Measurements from ENCODE around the gene PROK1. TPM values are rescaled to one million over a fixed set of nuclear protein-coding genes. Genes with fewer than 3 reads are reported as not detected.
A peak's percentile ranks its signal among the peaks of the same experiment; 100 is the strongest.

The PROK1 gene
- total RNA-seq, 1 donor from 2014 or later, result not detected

DNA sequence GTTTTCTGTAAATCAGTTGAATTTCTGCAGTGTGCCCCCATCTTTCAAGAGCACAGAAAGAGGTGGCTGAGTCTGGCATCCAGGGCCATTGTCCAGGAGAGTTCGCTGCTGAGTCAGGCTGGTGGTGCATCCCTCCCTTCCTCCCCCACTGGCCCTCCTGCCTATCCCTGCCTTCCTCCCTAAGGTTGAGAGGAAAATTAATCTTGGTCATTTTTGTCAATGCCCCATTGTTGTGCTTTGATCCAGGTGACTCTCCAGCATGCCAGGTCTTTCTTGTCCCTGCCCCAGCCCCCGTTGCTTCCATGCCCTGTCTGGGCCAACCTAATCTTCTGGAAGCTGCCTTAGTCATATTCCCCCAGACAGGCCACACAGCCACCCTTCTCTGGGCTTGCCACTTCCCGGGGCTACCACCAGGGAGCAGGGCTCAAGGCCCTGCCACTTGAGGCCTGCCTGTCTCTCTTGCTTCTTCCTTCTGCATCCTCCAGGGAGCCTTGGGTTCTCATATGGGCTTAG, 26.6 kb downstream of the PROK1 start:
- Mint-ChIP-seq H3K27ac (ENCODE audit: unreplicated experiment) (no peak overlapping the region), H3K27me3 (ENCODE audit: low read depth, unreplicated experiment) (peaks cover 35% of the 10 kb centered on the region), H3K9me3 (ENCODE audit: unreplicated experiment) (no peaks in the 10 kb centered on the region), H3K36me3 (ENCODE audit: low read depth, unreplicated experiment) (peaks cover 2% of the 10 kb centered on the region), H3K4me3 (ENCODE audit: unreplicated experiment) (no peak overlapping the region), H3K4me1 (ENCODE audit: low read depth, unreplicated experiment) (peaks cover 19% of the 10 kb centered on the region)
- no peak overlapping the region for H3K4me3 ChIP-seq (ENCODE audit: insufficient read depth, low read depth, low read length)
- H3K4me2 ChIP-seq (ENCODE audit: low read length), result peak overlapping the region; percentile 20
- no peak for DNase-seq (ENCODE audit: low read depth)
- peaks cover 9% of the 10 kb centered on the region for H3K4me1 ChIP-seq (ENCODE audit: insufficient read depth, low read length)
- no peak for FAIRE-seq
- no peaks in the 10 kb centered on the region for H4K20me1 ChIP-seq (ENCODE audit: insufficient read depth, low read length)
- H3K9ac ChIP-seq (ENCODE audit: low read length), result no peak overlapping the region
- peaks cover 12% of the 10 kb centered on the region for H3K27me3 ChIP-seq (ENCODE audit: insufficient read depth, low read length)
- no peaks in the 10 kb centered on the region for H3K79me2 ChIP-seq (ENCODE audit: insufficient read depth, low read length)
- H3K9me3 ChIP-seq (ENCODE audit: insufficient read depth, low read depth, low read length), result no peaks in the 10 kb centered on the region
- H3K36me3 ChIP-seq (ENCODE audit: insufficient read depth, low read length), result no peaks in the 10 kb centered on the region
- TF ChIP-seq EZH2 (IDR thresholded peaks at IDR 0.05; ENCODE audit: insufficient read depth, low read length) (no peak), CTCF (IDR thresholded peaks at IDR 0.05; ENCODE audit: insufficient read depth, low read depth, low read length) (no peak)
- no peak overlapping the region for H3K27ac ChIP-seq (ENCODE audit: low read depth, low read length)
- H2AFZ ChIP-seq (ENCODE audit: low read depth, low read length), result no peak overlapping the region

DNA sequence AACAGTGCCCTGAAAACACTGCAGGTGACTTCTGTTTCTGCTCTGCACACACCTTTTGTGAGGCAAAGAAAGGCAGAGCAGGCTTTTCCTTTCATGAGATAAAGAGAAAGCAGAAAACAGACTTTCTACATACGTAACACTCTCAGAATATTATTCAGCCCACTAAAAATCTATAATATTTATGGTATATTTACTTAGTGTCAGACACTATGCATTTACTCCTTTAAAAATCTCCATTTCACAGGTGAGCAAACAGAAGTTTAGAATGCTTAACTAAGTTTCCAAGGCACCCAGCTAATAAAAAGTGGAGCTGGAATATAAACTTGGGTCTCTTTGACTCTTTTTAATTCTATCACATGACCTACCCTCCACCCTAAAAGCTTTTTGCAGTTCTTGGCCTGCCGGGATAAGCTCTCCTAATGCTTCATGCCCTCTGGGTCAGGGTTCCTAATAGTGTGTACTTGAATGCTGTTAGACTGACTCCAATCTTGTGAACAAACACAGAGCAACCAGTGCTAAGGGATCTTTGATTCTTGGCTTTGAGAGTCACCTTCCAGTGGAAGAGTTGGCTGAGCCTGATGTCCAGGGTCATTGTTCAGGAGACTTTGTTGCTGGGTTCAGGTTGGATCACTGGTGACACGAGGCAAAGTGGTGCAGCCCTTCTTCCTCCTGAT, 27.2 kb downstream of the PROK1 start:
- no peaks in the 10 kb centered on the region for H3K36me3 ChIP-seq (ENCODE audit: insufficient read depth, low read length)
- H3K27me3 ChIP-seq (ENCODE audit: insufficient read depth, low read length), result peaks cover 11% of the 10 kb centered on the region
- Mint-ChIP-seq H3K4me1 (ENCODE audit: low read depth, unreplicated experiment) (peaks cover 19% of the 10 kb centered on the region), H3K4me3 (ENCODE audit: unreplicated experiment) (no peak overlapping the region), H3K27ac (ENCODE audit: unreplicated experiment) (no peak overlapping the region), H3K27me3 (ENCODE audit: low read depth, unreplicated experiment) (peaks cover 35% of the 10 kb centered on the region), H3K36me3 (ENCODE audit: low read depth, unreplicated experiment) (peaks cover 2% of the 10 kb centered on the region), H3K9me3 (ENCODE audit: unreplicated experiment) (no peaks in the 10 kb centered on the region)
- FAIRE-seq, result no peak
- H4K20me1 ChIP-seq (ENCODE audit: insufficient read depth, low read length), result no peaks in the 10 kb centered on the region
- no peak for TF ChIP-seq CTCF (IDR thresholded peaks at IDR 0.05; ENCODE audit: insufficient read depth, low read depth, low read length)
- no peak for TF ChIP-seq EZH2 (IDR thresholded peaks at IDR 0.05; ENCODE audit: insufficient read depth, low read length)
- no peak overlapping the region for H3K27ac ChIP-seq (ENCODE audit: low read depth, low read length)
- H3K9ac ChIP-seq (ENCODE audit: low read length), result no peak overlapping the region
- H3K79me2 ChIP-seq (ENCODE audit: insufficient read depth, low read length), result no peaks in the 10 kb centered on the region
- no peak overlapping the region for H3K4me3 ChIP-seq (ENCODE audit: insufficient read depth, low read depth, low read length)
- DNase-seq (ENCODE audit: low read depth), result no peak
- H3K4me2 ChIP-seq (ENCODE audit: low read length), result no peak overlapping the region
- H3K9me3 ChIP-seq (ENCODE audit: insufficient read depth, low read depth, low read length), result no peaks in the 10 kb centered on the region
- peaks cover 9% of the 10 kb centered on the region for H3K4me1 ChIP-seq (ENCODE audit: insufficient read depth, low read length)
- H2AFZ ChIP-seq (ENCODE audit: low read depth, low read length), result no peak overlapping the region

GRCh38 chr1:110478886-110479285, 27.9 kb downstream of the PROK1 start:
- Histone ChIP-seq H2AFZ (ENCODE audit: low read depth, low read length) (no peak overlapping the region), H3K9ac (ENCODE audit: low read length) (no peak overlapping the region), H3K27ac (ENCODE audit: low read depth, low read length) (no peak overlapping the region), H4K20me1 (ENCODE audit: insufficient read depth, low read length) (no peaks in the 10 kb centered on the region), H3K36me3 (ENCODE audit: insufficient read depth, low read length) (no peaks in the 10 kb centered on the region), H3K9me3 (ENCODE audit: insufficient read depth, low read depth, low read length) (no peaks in the 10 kb centered on the region), H3K79me2 (ENCODE audit: insufficient read depth, low read length) (no peaks in the 10 kb centered on the region), H3K4me3 (ENCODE audit: insufficient read depth, low read depth, low read length) (no peak overlapping the region), H3K27me3 (ENCODE audit: insufficient read depth, low read length) (peaks cover 12% of the 10 kb centered on the region), H3K4me1 (ENCODE audit: insufficient read depth, low read length) (peaks cover 9% of the 10 kb centered on the region), H3K4me2 (ENCODE audit: low read length) (no peak overlapping the region)
- DNase-seq (ENCODE audit: low read depth), result no peak
- no peaks in the 10 kb centered on the region for H3K9me3 Mint-ChIP-seq (ENCODE audit: unreplicated experiment)
- FAIRE-seq, result no peak
- no peak for TF ChIP-seq CTCF (IDR thresholded peaks at IDR 0.05; ENCODE audit: insufficient read depth, low read depth, low read length)
- TF ChIP-seq EZH2 (IDR thresholded peaks at IDR 0.05; ENCODE audit: insufficient read depth, low read length), result no peak
- no peaks in the 10 kb centered on the region for H3K36me3 Mint-ChIP-seq (ENCODE audit: low read depth, unreplicated experiment)
- peaks cover 35% of the 10 kb centered on the region for H3K27me3 Mint-ChIP-seq (ENCODE audit: low read depth, unreplicated experiment)
- H3K27ac Mint-ChIP-seq (ENCODE audit: unreplicated experiment), result no peak overlapping the region
- no peak overlapping the region for H3K4me3 Mint-ChIP-seq (ENCODE audit: unreplicated experiment)
- peaks cover 19% of the 10 kb centered on the region for H3K4me1 Mint-ChIP-seq (ENCODE audit: low read depth, unreplicated experiment)
